GM12872 (cell line): ENCODE results near the gene CACYBP.

Experiments
- TF ChIP-seq, protein P1 (sequence below): IDR thresholded peaks from 3 replicates; pipeline ENCODE4 v1.5.1; 2011; ENCODE audit warnings: low read depth, mild to moderate bottlenecking, low read length, moderate library complexity; ENCODE audit not compliant: insufficient read depth

Gene CACYBP

DNA sequence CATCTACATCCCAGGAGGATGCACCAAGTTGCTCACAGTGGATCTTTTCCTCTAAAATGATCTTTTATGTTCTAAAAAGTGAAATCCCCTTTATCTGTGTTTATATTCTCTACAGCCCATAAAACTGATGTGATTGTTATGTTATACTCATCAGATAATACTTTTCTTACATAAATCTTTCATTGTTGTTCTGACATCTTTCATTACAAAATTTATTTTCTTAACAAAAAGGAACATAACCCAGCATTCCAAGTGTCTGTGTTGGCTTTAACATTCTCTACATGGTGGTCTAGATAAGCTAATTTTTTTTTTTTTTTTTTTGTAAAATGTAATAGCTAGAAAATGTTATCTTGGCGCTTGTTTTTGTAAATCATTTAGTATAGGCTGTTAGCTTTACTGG is 8.3 kb upstream of the CACYBP start:
- TF ChIP-seq, protein P1, sequence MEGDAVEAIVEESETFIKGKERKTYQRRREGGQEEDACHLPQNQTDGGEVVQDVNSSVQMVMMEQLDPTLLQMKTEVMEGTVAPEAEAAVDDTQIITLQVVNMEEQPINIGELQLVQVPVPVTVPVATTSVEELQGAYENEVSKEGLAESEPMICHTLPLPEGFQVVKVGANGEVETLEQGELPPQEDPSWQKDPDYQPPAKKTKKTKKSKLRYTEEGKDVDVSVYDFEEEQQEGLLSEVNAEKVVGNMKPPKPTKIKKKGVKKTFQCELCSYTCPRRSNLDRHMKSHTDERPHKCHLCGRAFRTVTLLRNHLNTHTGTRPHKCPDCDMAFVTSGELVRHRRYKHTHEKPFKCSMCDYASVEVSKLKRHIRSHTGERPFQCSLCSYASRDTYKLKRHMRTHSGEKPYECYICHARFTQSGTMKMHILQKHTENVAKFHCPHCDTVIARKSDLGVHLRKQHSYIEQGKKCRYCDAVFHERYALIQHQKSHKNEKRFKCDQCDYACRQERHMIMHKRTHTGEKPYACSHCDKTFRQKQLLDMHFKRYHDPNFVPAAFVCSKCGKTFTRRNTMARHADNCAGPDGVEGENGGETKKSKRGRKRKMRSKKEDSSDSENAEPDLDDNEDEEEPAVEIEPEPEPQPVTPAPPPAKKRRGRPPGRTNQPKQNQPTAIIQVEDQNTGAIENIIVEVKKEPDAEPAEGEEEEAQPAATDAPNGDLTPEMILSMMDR: no peak

DNA sequence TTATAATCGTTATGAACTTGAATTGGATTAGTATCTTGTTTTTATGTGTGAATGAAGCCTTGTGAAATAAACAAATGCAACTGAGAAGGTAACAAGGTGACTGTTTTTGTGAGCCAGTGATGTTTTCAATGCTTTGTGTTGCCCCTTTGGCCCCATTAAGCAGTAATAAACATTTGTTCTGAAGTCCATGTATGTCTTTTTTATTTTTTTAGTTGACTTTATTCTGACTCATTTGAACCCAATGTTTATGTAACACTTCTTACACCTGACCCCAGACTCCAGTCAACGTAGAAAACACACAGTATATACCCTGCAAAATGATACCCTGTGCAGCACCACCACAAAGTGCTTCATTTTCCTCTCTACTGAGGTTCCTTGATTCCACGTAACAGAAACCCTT is 4.6 kb upstream of the CACYBP start:
- TF ChIP-seq, protein P1: no peak

DNA sequence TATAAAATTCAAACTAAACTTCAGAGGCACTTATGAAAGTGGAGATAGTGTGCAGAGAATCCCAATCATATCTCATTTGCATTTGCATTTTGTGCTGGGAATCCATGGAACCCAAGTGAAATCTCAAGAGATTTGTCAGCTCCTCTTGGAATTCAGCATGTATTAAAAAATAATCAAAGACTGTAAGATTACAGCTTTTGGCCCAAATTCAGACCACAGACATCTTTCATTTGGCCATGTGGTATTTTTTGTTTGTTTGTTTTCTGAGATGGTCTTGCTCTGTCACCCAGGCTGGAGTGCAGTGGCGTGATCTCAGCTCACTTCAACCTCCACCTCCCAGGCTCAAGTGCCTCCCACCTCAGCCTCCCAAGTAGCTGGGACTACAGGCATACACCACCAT is 3.8 kb upstream of the CACYBP start:
- TF ChIP-seq, protein P1: no peak

DNA sequence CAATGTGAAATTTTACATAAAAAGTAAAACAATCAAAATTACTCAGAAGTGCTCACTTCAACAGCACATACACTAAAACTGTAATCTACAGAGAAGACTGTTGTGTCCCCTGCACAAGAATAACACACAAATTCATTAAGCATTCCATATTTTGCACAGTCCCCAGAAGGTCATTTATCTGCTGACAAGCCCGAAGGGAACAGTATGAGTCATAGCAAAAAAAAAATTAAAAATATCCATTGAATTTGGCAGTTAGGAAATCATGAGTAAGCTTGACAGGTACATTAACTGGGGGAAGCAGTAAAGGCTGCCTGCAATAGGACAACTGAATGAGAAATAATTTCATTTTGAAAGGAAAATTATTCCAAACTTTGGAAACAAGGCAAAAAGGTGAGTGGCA is 3.3 kb upstream of the CACYBP start:
- TF ChIP-seq, protein P1: no peak

DNA sequence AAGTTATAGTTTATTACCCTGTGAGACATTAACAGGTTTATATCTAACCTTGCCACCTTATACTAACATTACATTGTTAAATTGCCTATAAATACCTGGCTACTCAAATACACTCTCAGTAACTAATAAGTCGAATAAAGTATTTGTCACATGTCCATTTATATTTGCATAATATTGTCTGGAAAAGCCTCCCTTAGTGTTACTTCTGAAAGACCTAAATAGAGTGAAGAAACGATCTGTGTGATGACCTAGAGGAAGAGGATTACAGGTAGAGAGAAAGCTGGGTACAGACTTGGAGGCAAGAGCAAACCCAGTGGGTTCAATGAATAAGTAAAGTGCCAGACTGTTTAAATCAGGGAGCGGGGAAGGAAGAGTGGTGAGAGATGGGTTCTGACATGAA is 2.7 kb upstream of the CACYBP start:
- TF ChIP-seq, protein P1: no peak

DNA sequence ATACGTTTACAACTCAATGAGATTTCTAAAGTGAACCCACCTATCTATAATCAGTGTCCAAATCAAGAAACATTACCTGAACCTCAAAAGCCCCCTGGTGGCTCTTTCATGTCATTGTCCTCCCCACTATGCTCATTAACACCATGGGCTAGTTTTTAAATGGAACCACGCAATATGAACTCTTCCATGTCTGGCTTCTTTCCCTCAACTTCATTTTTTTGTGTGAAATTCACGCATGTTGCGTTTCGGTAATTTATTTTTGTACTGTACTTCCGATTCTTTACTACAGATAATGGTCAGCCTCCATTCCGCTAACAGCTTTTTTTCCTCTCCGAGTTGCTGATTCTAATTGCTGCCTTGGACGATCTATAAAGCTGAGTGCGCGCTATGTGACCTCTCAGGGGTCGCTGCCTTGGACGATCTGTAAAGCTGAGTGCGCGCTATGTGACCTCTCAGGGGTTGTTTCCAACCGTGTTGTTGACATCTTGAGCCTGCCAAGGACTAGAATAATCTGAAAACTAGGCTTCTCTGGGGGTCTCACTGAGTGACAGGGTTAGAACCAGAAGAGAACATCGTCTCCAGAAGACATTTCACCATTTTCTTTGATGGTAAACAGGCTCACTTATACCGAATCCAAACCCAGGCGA is 1.1 kb upstream of the CACYBP start:
- TF ChIP-seq, protein P1: peak; percentile 79

DNA sequence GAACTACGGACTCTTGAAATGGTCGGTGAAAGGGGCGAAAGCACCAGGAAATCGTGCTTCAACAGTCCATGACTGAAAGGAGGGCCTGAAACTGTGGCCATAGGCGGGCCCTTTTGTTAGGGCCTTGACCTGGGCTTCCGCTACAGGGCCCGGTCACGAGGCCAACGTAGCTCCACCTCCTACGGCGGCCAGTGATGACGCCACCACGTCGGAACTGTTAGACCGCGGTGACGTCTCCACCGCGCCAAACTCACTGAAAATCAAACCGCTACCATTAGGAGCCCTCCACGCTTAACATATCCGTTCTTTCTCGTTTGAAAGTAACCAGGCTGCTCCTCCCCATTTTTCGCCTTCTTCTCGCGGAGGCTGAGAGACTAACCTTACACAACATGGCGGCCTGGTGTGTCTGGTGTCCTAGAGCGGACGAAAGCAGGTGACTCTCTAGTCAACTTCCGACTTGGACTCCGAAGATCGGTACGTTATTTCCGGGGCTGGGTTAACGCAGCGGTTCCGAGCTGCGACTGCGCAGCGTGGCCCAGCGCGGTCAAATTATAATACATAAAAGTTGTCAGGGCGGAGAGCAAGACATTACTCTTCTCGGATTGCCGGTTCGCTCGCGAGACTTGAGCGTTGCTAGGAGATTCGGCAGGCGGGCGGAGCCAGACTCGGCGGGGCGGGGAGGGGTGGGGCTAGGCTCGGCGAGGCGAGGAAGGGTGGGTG is 371 bp upstream of the CACYBP start:
- TF ChIP-seq, protein P1: no peak
